Mesenchymal stem cell (in vitro differentiated cells and primary cell): ENCODE measurements around the gene IL21R.
A peak's percentile ranks its signal among the peaks of the same experiment; 100 is the strongest.

Experiments used
- DNase-seq: peaks from one replicate; pipeline ENCODE4 v3.0.0-alpha.2; 2013
- H2AFZ ChIP-seq: one replicate; pipeline ENCODE4 v1.6.1; 2013; ENCODE audit warnings: low read depth, mild to moderate bottlenecking, control low read depth, inconsistent platforms, low read length, moderate library complexity
- H2AK5ac ChIP-seq: 2 replicates; pipeline ENCODE4 v1.6.1; 2013; ENCODE audit warnings: low read length, moderate library complexity, mild to moderate bottlenecking, inconsistent platforms; ENCODE audit not compliant: severe bottlenecking
- H2BK120ac ChIP-seq: one replicate; pipeline ENCODE4 v1.6.1; 2013; ENCODE audit warnings: low read depth, mild to moderate bottlenecking, inconsistent platforms, low read length, moderate library complexity
- H2BK12ac ChIP-seq, 2 experiments: one replicate each; pipeline ENCODE4 v1.6.1; 2013; ENCODE audit warnings: inconsistent platforms in 2 of 2, low read length in 2 of 2, mild to moderate bottlenecking in 2 of 2, moderate library complexity in 2 of 2, control low read depth in 1 of 2
- H2BK15ac ChIP-seq: one replicate; pipeline ENCODE4 v1.6.1; 2013; ENCODE audit warnings: mild to moderate bottlenecking, low read depth, inconsistent platforms; ENCODE audit not compliant: poor library complexity, severe bottlenecking
- H2BK5ac ChIP-seq: 2 replicates; pipeline ENCODE4 v1.6.1; 2013; ENCODE audit warnings: low read depth, mild to moderate bottlenecking, low read length, control low read depth, inconsistent platforms; ENCODE audit not compliant: poor library complexity, severe bottlenecking
- H3K14ac ChIP-seq, 2 experiments: one replicate each; pipeline ENCODE4 v1.6.1; 2013; ENCODE audit warnings: inconsistent platforms in 2 of 2, low read length in 2 of 2, control low read depth in 1 of 2, mild to moderate bottlenecking in 1 of 2, moderate library complexity in 1 of 2
- H3K18ac ChIP-seq, 2 experiments: one replicate each; pipeline ENCODE4 v1.6.1; 2013; ENCODE audit warnings: inconsistent platforms in 2 of 2, low read length in 2 of 2, control low read depth in 1 of 2, low read depth in 1 of 2, mild to moderate bottlenecking in 1 of 2
- H3K23ac ChIP-seq, 2 experiments: one replicate each; pipeline ENCODE4 v1.6.1; 2013; ENCODE audit warnings: inconsistent platforms in 2 of 2, low read length in 2 of 2, mild to moderate bottlenecking in 2 of 2, moderate library complexity in 2 of 2, control low read depth in 1 of 2
- H3K27ac ChIP-seq: 2 replicates; pipeline ENCODE4 v1.5.1; 2013; ENCODE audit warnings: mild to moderate bottlenecking, moderate library complexity, low read length, control low read depth, inconsistent platforms; ENCODE audit not compliant: poor library complexity, severe bottlenecking
- H3K27me3 ChIP-seq, 2 experiments: 2 replicates each; pipeline versions ENCODE4 v1.6.1 to v1.7.0; 2013; ENCODE audit warnings: low read length in 2 of 2, mild to moderate bottlenecking in 2 of 2, moderate library complexity in 2 of 2, control low read depth in 1 of 2, inconsistent platforms in 1 of 2; ENCODE audit not compliant: control insufficient read depth in 1 of 2, insufficient read depth in 1 of 2
- H3K36me3 ChIP-seq, 2 experiments: 2 replicates each; pipeline versions ENCODE4 v1.6.1 to v1.7.0; 2013; ENCODE audit warnings: low read length in 2 of 2, control low read depth in 1 of 2, inconsistent platforms in 1 of 2, low read depth in 1 of 2, mild to moderate bottlenecking in 1 of 2; ENCODE audit not compliant: insufficient read depth in 2 of 2, control insufficient read depth in 1 of 2
- H3K4ac ChIP-seq, 2 experiments: one replicate each; pipeline ENCODE4 v1.6.1; 2013; ENCODE audit warnings: inconsistent platforms in 2 of 2, low read length in 2 of 2, mild to moderate bottlenecking in 2 of 2, moderate library complexity in 2 of 2, control low read depth in 1 of 2, low read depth in 1 of 2
- H3K4me1 ChIP-seq: 2 replicates; pipeline ENCODE4 v1.6.1; 2013; ENCODE audit warnings: low read depth, low read length, control low read depth; ENCODE audit not compliant: control insufficient read depth, insufficient read depth
- H3K4me2 ChIP-seq: 2 replicates; pipeline ENCODE4 v1.6.1; 2013; ENCODE audit warnings: low read length, mild to moderate bottlenecking, inconsistent platforms; ENCODE audit not compliant: poor library complexity, severe bottlenecking
- H3K4me3 ChIP-seq, 2 experiments: 2 replicates each; pipeline versions ENCODE4 v1.5.1 to v1.7.0; 2013; ENCODE audit warnings: low read length in 2 of 2, mild to moderate bottlenecking in 2 of 2, control low read depth in 1 of 2, low read depth in 1 of 2; ENCODE audit not compliant: insufficient read depth in 1 of 2
- H3K79me1 ChIP-seq: replicated peaks from 2 replicates; pipeline ENCODE4 v1.6.1; 2013; ENCODE audit warnings: mild to moderate bottlenecking, control low read depth, low read length, inconsistent platforms; ENCODE audit not compliant: poor library complexity, severe bottlenecking
- H3K9ac ChIP-seq: 2 replicates; pipeline ENCODE4 v1.7.0; 2013; ENCODE audit warnings: mild to moderate bottlenecking, low read length, moderate library complexity
- H3K9me3 ChIP-seq: 2 replicates; pipeline ENCODE4 v1.7.0; 2013; ENCODE audit warnings: mild to moderate bottlenecking, low read length; ENCODE audit not compliant: control insufficient read depth
- H4K8ac ChIP-seq: one replicate; pipeline ENCODE4 v1.6.1; 2013; ENCODE audit warnings: inconsistent platforms, mild to moderate bottlenecking, low read length, moderate library complexity
- H4K91ac ChIP-seq: one replicate; pipeline ENCODE4 v1.6.1; 2013; ENCODE audit warnings: mild to moderate bottlenecking, low read length, inconsistent platforms
- WGBS: methylation state at CpG from one replicate; pipeline ENCODE4 v1.1.7; 2013; ENCODE audit warnings: mixed read lengths; 5-methylcytosine and 5-hydroxymethylcytosine counted together

Gene IL21R

GRCh38 chr16:27486344-27486743 is 84.4 kb downstream of the IL21R start:
- Histone ChIP-seq H3K4ac (no peak overlapping the region), H3K9ac (no peak overlapping the region), H3K9me3 (no peaks in the 10 kb centered on the region), H2BK15ac (no peak overlapping the region), H2BK5ac (no peak overlapping the region), H3K27me3 (no peaks in the 10 kb centered on the region), H2AFZ (no peak overlapping the region), H3K18ac (no peak overlapping the region), H3K4me2 (no peak overlapping the region), H4K91ac (no peak overlapping the region), H3K79me1 (peaks cover 28% of the 10 kb centered on the region), H3K27ac (no peak overlapping the region), H3K23ac (no peak overlapping the region), H3K4me3 (no peak overlapping the region), H3K4me1 (peaks cover 7% of the 10 kb centered on the region), H2AK5ac (no peak overlapping the region), H3K36me3 (peaks cover 85 to 100% of the 10 kb centered on the region in 2 experiments), H2BK12ac (no peak overlapping the region), H2BK120ac (no peak overlapping the region), H3K14ac (no peak overlapping the region), H4K8ac (no peak overlapping the region)
- DNase-seq = no peak
- 98% methylated on average over 8 of the region's 8 CpGs for WGBS

- Histone ChIP-seq H3K14ac (no peak overlapping the region), H3K27me3 (no peaks in the 10 kb centered on the region), H3K9me3 (no peaks in the 10 kb centered on the region), H3K27ac (no peak overlapping the region), H2BK12ac (no peak overlapping the region), H2BK5ac (no peak overlapping the region), H2AFZ (no peak overlapping the region), H2BK15ac (no peak overlapping the region), H3K36me3 (peaks cover 85 to 100% of the 10 kb centered on the region in 2 experiments), H4K91ac (no peak overlapping the region), H2BK120ac (no peak overlapping the region), H3K18ac (no peak overlapping the region), H4K8ac (no peak overlapping the region), H3K4me2 (no peak overlapping the region), H3K4ac (no peak overlapping the region), H3K23ac (no peak overlapping the region), H2AK5ac (no peak overlapping the region), H3K4me1 (peaks cover 9% of the 10 kb centered on the region), H3K9ac (no peak overlapping the region), H3K4me3 (no peak overlapping the region), H3K79me1 (peaks cover 28% of the 10 kb centered on the region)
- WGBS = 98% methylated on average over 3 of the region's 3 CpGs
- no peak for DNase-seq
These were observed 84.8 kb downstream of the IL21R start for GRCh38 chr16:27486760-27487159.

GRCh38 chr16:27489421-27489820 is 87.4 kb downstream of the IL21R start:
- H3K18ac ChIP-seq = no peak overlapping the region
- no peak overlapping the region for H2BK5ac ChIP-seq
- no peak overlapping the region for H2BK120ac ChIP-seq
- no peaks in the 10 kb centered on the region for H3K27me3 ChIP-seq
- peaks cover 24% of the 10 kb centered on the region for H3K79me1 ChIP-seq
- peaks cover 74 to 98% of the 10 kb centered on the region in 2 experiments for H3K36me3 ChIP-seq
- no peak overlapping the region for H3K27ac ChIP-seq
- no peak overlapping the region for H2AK5ac ChIP-seq
- no peaks in the 10 kb centered on the region for H3K9me3 ChIP-seq
- no peak overlapping the region for H3K9ac ChIP-seq
- peak overlapping the region; percentile 47 for H4K91ac ChIP-seq
- no peak overlapping the region for H2BK15ac ChIP-seq
- no peak overlapping the region for H3K4me3 ChIP-seq
- peak overlapping the region; percentile 69 for H4K8ac ChIP-seq
- H2BK12ac ChIP-seq = no peak overlapping the region
- WGBS = 96% methylated on average over 21 of the region's 21 CpGs
- DNase-seq = no peak
- H3K23ac ChIP-seq = no peak overlapping the region
- peaks cover 14% of the 10 kb centered on the region for H3K4me1 ChIP-seq
- H3K4ac ChIP-seq = no peak overlapping the region
- no peak overlapping the region for H3K14ac ChIP-seq
- no peak overlapping the region for H2AFZ ChIP-seq
- no peak overlapping the region for H3K4me2 ChIP-seq

GRCh38 chr16:27489906-27490305 is 87.9 kb downstream of the IL21R start:
- no peak for DNase-seq
- H3K9me3 ChIP-seq = no peaks in the 10 kb centered on the region

More at GRCh38 chr16:27489906-27490305, 87.9 kb downstream of the IL21R start:
- Histone ChIP-seq H3K4me2 (no peak overlapping the region), H2BK120ac (no peak overlapping the region), H3K27me3 (no peaks in the 10 kb centered on the region), H3K79me1 (peaks cover 28% of the 10 kb centered on the region), H3K36me3 (peaks cover 74 to 98% of the 10 kb centered on the region in 2 experiments), H2BK15ac (no peak overlapping the region), H3K9ac (no peak overlapping the region), H2BK5ac (no peak overlapping the region), H3K18ac (no peak overlapping the region), H3K14ac (no peak overlapping the region), H2BK12ac (no peak overlapping the region), H3K4me3 (no peak overlapping the region), H2AK5ac (no peak overlapping the region), H3K27ac (no peak overlapping the region), H3K4me1 (peaks cover 14% of the 10 kb centered on the region), H3K23ac (no peak overlapping the region), H2AFZ (no peak overlapping the region), H4K91ac (no peak overlapping the region), H4K8ac (no peak overlapping the region), H3K4ac (no peak overlapping the region)
- 98% methylated on average over 6 of the region's 7 CpGs for WGBS
